ENCODE measurements around the gene WAC. TPM values are rescaled to one million over a fixed set of nuclear protein-coding genes. Genes with fewer than 3 reads are reported as not detected.

WAC gene
- total RNA-seq, 3 donors from 2014 or later, result 85.7 to 212 (median 111) TPM

DNA sequence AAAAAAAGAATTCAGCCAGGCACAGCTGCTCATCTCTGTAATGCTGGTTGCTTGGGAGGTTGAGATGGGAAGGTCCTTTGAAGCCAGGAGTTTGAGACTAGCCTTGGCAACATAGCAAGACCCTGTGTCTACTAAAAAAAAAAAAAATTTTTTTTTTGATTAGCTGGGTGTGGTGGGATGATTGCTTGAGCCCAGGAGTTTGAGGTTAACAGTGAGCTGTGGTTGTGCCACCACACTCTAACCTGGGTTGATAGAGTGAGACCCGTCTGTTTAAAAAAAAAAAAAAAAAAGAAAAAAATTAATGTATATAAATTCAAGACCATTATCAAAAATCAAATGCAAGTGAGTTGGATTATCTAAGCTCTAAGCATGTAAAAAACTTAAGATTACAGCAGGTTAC is 5.7 kb downstream of the WAC start:
- intact Hi-C loops (cut with DNase I, micrococcal nuclease), result no loop called here
- H3K36me3 ChIP-seq (ENCODE audit: low read depth), result peaks cover 8% of the 10 kb centered on the region

DNA sequence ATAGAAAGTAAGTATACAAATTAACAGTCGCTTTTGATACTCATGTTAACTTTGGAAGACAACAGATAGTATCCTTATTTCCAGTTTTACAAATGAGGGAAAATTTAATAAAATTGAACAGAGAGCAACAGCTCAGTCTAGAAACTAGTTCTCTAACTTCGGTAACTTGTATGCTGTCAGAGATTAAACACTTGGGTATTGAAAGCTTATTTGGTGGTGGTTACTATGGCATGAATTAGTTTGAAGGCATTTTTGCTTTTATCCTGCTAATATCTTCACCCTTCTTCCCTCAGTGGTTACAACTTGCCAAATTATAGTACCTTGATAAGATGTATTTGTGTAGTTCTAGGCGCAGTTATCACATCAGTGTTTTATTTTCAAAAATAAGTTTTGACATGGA is 7.2 kb downstream of the WAC start:
- Histone ChIP-seq H3K4me1 (ENCODE audit: low read depth) (no peaks in the 10 kb centered on the region), H3K9me3 (no peaks in the 10 kb centered on the region), H3K4me3 (no peak overlapping the region), H3K36me3 (ENCODE audit: low read depth) (peaks cover 8% of the 10 kb centered on the region)
- no peak for ATAC-seq
- intact Hi-C loops (cut with DNase I, micrococcal nuclease), result no loop called here
- no peak for DNase-seq
- TF ChIP-seq, protein P1, sequence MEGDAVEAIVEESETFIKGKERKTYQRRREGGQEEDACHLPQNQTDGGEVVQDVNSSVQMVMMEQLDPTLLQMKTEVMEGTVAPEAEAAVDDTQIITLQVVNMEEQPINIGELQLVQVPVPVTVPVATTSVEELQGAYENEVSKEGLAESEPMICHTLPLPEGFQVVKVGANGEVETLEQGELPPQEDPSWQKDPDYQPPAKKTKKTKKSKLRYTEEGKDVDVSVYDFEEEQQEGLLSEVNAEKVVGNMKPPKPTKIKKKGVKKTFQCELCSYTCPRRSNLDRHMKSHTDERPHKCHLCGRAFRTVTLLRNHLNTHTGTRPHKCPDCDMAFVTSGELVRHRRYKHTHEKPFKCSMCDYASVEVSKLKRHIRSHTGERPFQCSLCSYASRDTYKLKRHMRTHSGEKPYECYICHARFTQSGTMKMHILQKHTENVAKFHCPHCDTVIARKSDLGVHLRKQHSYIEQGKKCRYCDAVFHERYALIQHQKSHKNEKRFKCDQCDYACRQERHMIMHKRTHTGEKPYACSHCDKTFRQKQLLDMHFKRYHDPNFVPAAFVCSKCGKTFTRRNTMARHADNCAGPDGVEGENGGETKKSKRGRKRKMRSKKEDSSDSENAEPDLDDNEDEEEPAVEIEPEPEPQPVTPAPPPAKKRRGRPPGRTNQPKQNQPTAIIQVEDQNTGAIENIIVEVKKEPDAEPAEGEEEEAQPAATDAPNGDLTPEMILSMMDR (IDR thresholded peaks at IDR 0.05), result no peak

More for the DNA sequence above, 5.7 kb downstream of the WAC start:
- Histone ChIP-seq H3K4me1 (ENCODE audit: low read depth) (no peaks in the 10 kb centered on the region), H3K4me3 (no peak overlapping the region), H3K9me3 (no peaks in the 10 kb centered on the region)
- no peak for DNase-seq
- no peak for ATAC-seq
- TF ChIP-seq, protein P1 (IDR thresholded peaks at IDR 0.05), result no peak

DNA sequence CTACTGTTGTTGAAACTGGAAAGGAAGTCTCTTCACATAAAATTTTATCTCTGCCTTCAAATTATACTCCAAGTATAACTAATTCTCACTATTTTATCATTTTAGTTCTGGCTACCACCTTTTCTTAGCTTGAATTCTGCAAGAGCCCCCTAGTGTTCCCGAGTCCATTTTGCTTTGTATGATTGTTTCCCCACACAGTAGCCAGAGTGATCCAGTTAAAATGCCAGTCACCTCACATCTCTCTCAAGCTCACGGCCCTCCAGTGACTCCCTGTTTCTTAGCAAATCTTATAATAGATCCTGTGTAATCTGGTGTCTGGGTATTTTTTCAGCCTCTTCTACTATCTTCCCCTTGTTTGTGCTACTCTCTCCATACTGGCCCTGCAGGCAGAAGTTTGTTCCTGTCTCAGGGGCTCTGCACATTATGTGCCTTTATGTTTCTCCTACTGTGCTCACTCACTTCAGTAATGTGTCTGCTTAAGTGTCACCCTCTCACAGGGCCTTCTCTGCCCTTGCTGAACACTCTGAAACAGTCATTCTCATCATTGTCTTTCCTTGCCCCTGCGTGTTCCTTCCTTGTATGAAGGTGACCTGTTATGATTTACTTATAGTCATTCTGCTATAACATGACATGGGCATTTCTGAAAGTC is 8.9 kb downstream of the WAC start:
- TF ChIP-seq, protein P1 (IDR thresholded peaks at IDR 0.05), result no peak
- no peak overlapping the region for H3K4me3 ChIP-seq
- ATAC-seq, result no peak
- DNase-seq, result no peak
- peaks cover 8% of the 10 kb centered on the region for H3K36me3 ChIP-seq (ENCODE audit: low read depth)
- intact Hi-C loops (cut with DNase I, micrococcal nuclease), result no loop called here
- no peaks in the 10 kb centered on the region for H3K4me1 ChIP-seq (ENCODE audit: low read depth)
- H3K9me3 ChIP-seq, result no peaks in the 10 kb centered on the region

DNA sequence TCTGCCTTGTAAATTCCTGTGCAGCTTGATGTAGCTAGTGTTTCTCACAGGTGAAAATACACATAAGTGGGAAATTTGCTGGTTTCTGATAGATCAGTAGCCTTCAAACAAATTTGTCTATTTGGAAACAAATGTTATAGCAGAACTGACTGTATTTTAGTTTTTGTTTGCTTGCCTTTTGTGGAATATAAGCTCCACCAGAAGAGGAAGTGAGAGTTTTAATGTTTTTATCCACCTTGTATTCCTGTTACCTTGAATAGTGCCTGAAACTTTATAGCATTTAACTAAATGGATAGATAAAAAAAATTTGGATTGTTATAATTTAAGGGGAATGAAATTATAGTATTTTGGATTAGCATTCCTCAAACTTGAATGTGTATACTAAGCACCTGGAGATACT is 9.8 kb downstream of the WAC start:
- intact Hi-C loops (cut with DNase I, micrococcal nuclease), result no loop called here
- H3K9me3 ChIP-seq, result no peaks in the 10 kb centered on the region
- ATAC-seq, result no peak
- TF ChIP-seq, protein P1 (IDR thresholded peaks at IDR 0.05), result no peak
- no peaks in the 10 kb centered on the region for H3K4me1 ChIP-seq (ENCODE audit: low read depth)
- H3K4me3 ChIP-seq, result no peak overlapping the region
- DNase-seq, result no peak
- peaks cover 2% of the 10 kb centered on the region for H3K36me3 ChIP-seq (ENCODE audit: low read depth)

DNA sequence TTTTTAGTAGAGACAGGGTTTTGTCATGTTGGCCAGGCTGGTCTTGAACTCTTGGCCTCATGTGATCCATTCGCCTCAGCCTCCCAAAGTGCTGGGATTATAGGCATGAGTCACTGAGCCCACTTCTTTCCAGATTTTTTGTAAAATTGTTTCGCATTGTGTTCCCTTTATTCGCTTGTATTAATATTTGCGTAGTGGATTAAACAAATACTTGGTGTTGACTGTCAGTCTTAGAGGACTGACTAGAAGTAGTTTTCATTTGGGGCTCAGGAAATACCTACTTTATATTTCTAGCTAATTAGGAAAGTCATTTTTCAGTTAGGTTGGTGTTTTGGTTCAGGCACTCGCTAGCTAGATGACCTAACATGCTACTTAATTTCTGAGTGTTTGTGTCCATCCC is 11.1 kb downstream of the WAC start:
- Histone ChIP-seq H3K9me3 (no peaks in the 10 kb centered on the region), H3K36me3 (ENCODE audit: low read depth) (no peaks in the 10 kb centered on the region), H3K4me3 (no peak overlapping the region), H3K4me1 (ENCODE audit: low read depth) (peaks cover 4% of the 10 kb centered on the region)
- ATAC-seq, result no peak
- intact Hi-C loops (cut with DNase I, micrococcal nuclease), result no loop called here
- no peak for DNase-seq
- TF ChIP-seq, protein P1 (IDR thresholded peaks at IDR 0.05), result no peak

Data from mucosa of descending colon (tissue), 3 donors.